ENCODE measurements around the gene NFKBIE.

Gene NFKBIE

GRCh38 chr6:44264154-44265006, 971 bp downstream of the NFKBIE start:
- TF ChIP-seq FOXP2 (optimal IDR thresholded peaks at IDR 0.05; ENCODE audit: control extremely low read depth, extremely low read length, insufficient read depth) (no peak), POLR2AphosphoS5 (IDR thresholded peaks at IDR 0.05; ENCODE audit: borderline replicate concordance, low read depth, low read length) (no peak), EZH2 (IDR thresholded peaks at IDR 0.05) (no peak)
- Histone ChIP-seq H3K4me3 (peak overlapping the region; percentile 95), H3K9me3 (ENCODE audit: low read depth, low read length) (no peaks in the 10 kb centered on the region), H3K27ac (no peak overlapping the region), H3K36me3 (ENCODE audit: insufficient read depth, low read length) (no peaks in the 10 kb centered on the region), H3K9ac (ENCODE audit: insufficient read length) (no peak overlapping the region)
- DNase-seq (ENCODE audit: low read depth, low spot score) = no peak

GRCh38 chr6:44263354-44264100, 1.8 kb downstream of the NFKBIE start:
- no peaks in the 10 kb centered on the region for H3K9me3 ChIP-seq (ENCODE audit: low read depth, low read length)
- TF ChIP-seq POLR2AphosphoS5 (IDR thresholded peaks at IDR 0.05; ENCODE audit: borderline replicate concordance, low read depth, low read length) (no peak), EZH2 (IDR thresholded peaks at IDR 0.05) (no peak), FOXP2 (optimal IDR thresholded peaks at IDR 0.05; ENCODE audit: control extremely low read depth, extremely low read length, insufficient read depth) (no peak)
- H3K9ac ChIP-seq (ENCODE audit: insufficient read length) = no peak overlapping the region
- no peaks in the 10 kb centered on the region for H3K36me3 ChIP-seq (ENCODE audit: insufficient read depth, low read length)
- no peak overlapping the region for H3K27ac ChIP-seq
- no peak for DNase-seq (ENCODE audit: low read depth, low spot score)
- H3K4me3 ChIP-seq = no peak overlapping the region

DNA sequence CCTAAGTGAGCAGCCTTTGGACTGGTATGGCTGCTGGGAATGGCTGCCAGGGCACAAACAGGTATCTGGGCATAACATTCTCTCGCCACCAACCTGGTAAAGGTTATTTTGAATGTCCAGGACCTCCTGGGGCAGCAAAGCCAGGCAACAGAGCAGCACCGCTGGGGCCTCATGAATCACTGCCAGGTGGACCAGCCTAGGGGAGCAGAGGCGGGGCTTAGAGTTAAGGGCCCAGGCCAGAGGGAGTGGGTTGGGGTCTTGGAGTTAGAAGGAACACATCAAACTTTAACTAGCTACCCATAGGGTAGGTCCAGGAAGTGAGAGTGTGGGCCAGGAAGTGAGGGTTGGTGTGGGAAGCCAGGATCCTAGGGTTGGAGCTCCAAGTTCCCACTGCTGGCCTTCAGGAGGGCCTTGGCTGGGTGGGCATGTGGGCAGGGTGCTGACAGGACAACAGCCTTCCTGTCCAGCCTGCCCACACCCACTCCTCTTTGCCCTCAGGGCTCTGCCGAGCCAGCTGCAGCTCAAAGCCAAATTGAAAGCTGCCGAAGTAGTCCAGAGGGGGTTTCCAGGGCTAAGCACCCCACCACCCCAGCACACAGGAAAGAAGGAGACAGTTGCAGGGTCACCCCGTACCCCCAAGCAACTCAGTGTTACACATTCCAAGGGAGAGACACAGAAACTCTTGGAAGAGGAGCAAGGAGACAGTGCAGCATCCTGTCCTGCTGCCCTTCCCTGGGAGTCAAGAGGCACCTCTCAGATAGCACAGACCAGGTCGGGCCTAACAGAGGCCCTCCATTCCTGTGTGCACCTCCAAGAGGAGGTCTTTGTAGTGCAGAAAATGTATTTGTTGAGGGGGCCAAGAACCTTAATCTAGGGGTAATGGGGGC, 2.6 kb downstream of the NFKBIE start:
- TF ChIP-seq POLR2AphosphoS5 (IDR thresholded peaks at IDR 0.05; ENCODE audit: borderline replicate concordance, low read depth, low read length) (no peak), EZH2 (IDR thresholded peaks at IDR 0.05) (no peak), FOXP2 (optimal IDR thresholded peaks at IDR 0.05; ENCODE audit: control extremely low read depth, extremely low read length, insufficient read depth) (no peak)
- Histone ChIP-seq H3K4me3 (no peak overlapping the region), H3K36me3 (ENCODE audit: insufficient read depth, low read length) (no peaks in the 10 kb centered on the region), H3K9ac (ENCODE audit: insufficient read length) (no peak overlapping the region), H3K9me3 (ENCODE audit: low read depth, low read length) (no peaks in the 10 kb centered on the region), H3K27ac (no peak overlapping the region)
- DNase-seq (ENCODE audit: low read depth, low spot score) = no peak

GRCh38 chr6:44261581-44261980, 3.8 kb downstream of the NFKBIE start:
- no peaks in the 10 kb centered on the region for H3K36me3 ChIP-seq (ENCODE audit: insufficient read depth, low read length)
- DNase-seq (ENCODE audit: low read depth, low spot score) = no peak
- H3K9ac ChIP-seq (ENCODE audit: insufficient read length) = no peak overlapping the region
- TF ChIP-seq POLR2AphosphoS5 (IDR thresholded peaks at IDR 0.05; ENCODE audit: borderline replicate concordance, low read depth, low read length) (no peak), EZH2 (IDR thresholded peaks at IDR 0.05) (no peak), FOXP2 (optimal IDR thresholded peaks at IDR 0.05; ENCODE audit: control extremely low read depth, extremely low read length, insufficient read depth) (no peak)
- H3K27ac ChIP-seq = no peak overlapping the region
- H3K4me3 ChIP-seq = no peak overlapping the region
- no peaks in the 10 kb centered on the region for H3K9me3 ChIP-seq (ENCODE audit: low read depth, low read length)

DNA sequence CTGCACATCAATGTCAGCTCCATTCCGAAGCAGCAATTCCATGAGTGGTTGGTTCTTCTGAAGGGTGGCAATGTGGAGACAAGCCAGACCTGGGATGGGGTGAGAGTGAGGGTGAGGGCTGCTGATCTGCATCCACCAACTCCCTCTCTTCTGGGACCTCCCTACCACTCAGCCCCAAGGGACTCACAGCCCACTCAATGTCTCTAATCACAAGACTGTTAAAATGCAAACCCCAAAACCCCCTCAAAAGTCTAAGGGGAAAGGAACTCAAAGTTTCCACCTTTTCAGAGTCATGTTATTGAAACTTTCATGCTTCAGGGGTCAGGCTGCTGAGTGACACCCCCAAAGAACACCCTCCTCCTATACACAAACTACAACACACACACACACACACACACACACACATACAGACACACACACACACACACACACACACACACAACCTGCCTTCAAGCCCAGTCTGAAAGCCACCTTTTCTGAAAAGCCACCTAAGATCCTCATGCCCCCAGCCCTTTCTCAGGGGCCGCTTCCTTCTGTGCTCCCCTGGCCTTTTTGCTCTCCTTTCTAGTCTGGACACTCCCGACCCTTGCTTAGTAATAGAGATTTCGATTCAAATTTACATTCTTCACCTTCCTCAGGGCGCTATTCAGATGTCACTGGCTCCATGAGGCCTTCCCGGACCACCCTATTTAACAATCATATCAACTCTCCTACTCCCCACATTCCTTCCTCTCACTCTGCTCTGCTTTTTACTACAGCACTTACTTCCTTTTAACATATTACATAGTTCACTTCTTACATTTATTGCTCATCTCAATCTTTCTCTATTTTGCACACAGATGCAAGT, 4.7 kb downstream of the NFKBIE start:
- H3K36me3 ChIP-seq (ENCODE audit: insufficient read depth, low read length) = no peaks in the 10 kb centered on the region

DNA sequence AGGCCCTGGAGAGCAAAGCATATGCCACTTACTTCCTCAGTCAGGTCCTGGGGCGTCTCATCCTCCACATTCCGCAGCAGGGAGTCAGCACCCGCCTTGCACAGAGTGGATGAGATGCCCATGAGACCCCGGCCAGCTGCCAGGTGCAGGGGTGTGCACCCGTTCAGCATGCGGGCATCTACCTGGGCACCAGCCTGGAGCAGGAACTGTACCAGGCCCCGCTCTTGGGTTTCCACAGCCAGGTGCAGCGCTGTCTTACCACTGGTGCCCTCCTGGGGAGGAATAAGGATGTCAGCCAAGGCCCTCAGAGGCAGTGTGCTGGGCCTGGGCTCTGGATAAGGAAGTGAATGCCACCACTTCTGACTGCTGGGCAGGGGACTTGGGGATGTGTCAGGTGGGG, 5.3 kb downstream of the NFKBIE start:
- DNase-seq (ENCODE audit: low read depth, low spot score) = no peak
- no peaks in the 10 kb centered on the region for H3K9me3 ChIP-seq (ENCODE audit: low read depth, low read length)
- H3K36me3 ChIP-seq (ENCODE audit: insufficient read depth, low read length) = peaks cover 3% of the 10 kb centered on the region
- no peak overlapping the region for H3K27ac ChIP-seq
- no peak overlapping the region for H3K9ac ChIP-seq (ENCODE audit: insufficient read length)
- no peak overlapping the region for H3K4me3 ChIP-seq
- TF ChIP-seq EZH2 (IDR thresholded peaks at IDR 0.05) (no peak), POLR2AphosphoS5 (IDR thresholded peaks at IDR 0.05; ENCODE audit: borderline replicate concordance, low read depth, low read length) (no peak), FOXP2 (optimal IDR thresholded peaks at IDR 0.05; ENCODE audit: control extremely low read depth, extremely low read length, insufficient read depth) (no peak)

More for the DNA sequence above, 4.7 kb downstream of the NFKBIE start:
- Histone ChIP-seq H3K9me3 (ENCODE audit: low read depth, low read length) (no peaks in the 10 kb centered on the region), H3K27ac (no peak overlapping the region), H3K9ac (ENCODE audit: insufficient read length) (no peak overlapping the region), H3K4me3 (no peak overlapping the region)
- DNase-seq (ENCODE audit: low read depth, low spot score) = no peak
- TF ChIP-seq FOXP2 (optimal IDR thresholded peaks at IDR 0.05; ENCODE audit: control extremely low read depth, extremely low read length, insufficient read depth) (no peak), POLR2AphosphoS5 (IDR thresholded peaks at IDR 0.05; ENCODE audit: borderline replicate concordance, low read depth, low read length) (no peak), EZH2 (IDR thresholded peaks at IDR 0.05) (no peak)

DNA sequence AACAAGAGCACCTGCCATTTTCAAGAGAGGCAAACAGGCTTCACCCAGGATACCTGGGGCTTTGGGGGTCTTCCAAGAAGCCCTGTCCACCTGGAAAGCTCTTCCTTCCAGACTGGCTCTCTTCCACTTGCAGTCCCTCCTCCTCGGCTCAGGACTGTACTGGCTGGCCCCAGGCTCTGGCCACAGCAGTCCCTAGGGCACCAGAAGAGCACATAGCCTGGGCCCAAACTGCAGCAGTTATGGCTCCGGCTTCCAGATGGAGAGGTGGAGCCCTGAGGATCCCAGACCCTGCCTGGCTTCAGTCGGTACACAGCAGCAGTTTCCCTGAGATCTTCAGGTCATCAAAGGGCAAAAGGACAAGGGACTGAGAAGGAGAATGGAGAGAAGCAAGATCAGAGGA, 6.4 kb downstream of the NFKBIE start:
- Histone ChIP-seq H3K9ac (ENCODE audit: insufficient read length) (no peak overlapping the region), H3K4me3 (no peak overlapping the region)

More for the DNA sequence above, 6.4 kb downstream of the NFKBIE start:
- Histone ChIP-seq H3K9me3 (ENCODE audit: low read depth, low read length) (no peaks in the 10 kb centered on the region), H3K36me3 (ENCODE audit: insufficient read depth, low read length) (peaks cover 14% of the 10 kb centered on the region), H3K27ac (no peak overlapping the region)
- DNase-seq (ENCODE audit: low read depth, low spot score) = no peak
- TF ChIP-seq POLR2AphosphoS5 (IDR thresholded peaks at IDR 0.05; ENCODE audit: borderline replicate concordance, low read depth, low read length) (no peak), FOXP2 (optimal IDR thresholded peaks at IDR 0.05; ENCODE audit: control extremely low read depth, extremely low read length, insufficient read depth) (no peak), EZH2 (IDR thresholded peaks at IDR 0.05) (no peak)

Measured in SK-N-MC (cell line).